HuH-7 (cell line): ENCODE results near the gene RNF214.

Experiments used
- DNase-seq: peaks from one replicate; pipeline ENCODE4 v3.0.0; 2011; ENCODE audit warnings: low spot score

Gene RNF214

GRCh38 chr11:117214404-117215110, 17.9 kb upstream of the RNF214 start:
- no peak for DNase-seq

- DNase-seq: no peak
Observed at GRCh38 chr11:117217141-117218084, 15.1 kb upstream of the RNF214 start.

- DNase-seq: no peak
Observed at GRCh38 chr11:117218133-117218915, 14.1 kb upstream of the RNF214 start.

DNA sequence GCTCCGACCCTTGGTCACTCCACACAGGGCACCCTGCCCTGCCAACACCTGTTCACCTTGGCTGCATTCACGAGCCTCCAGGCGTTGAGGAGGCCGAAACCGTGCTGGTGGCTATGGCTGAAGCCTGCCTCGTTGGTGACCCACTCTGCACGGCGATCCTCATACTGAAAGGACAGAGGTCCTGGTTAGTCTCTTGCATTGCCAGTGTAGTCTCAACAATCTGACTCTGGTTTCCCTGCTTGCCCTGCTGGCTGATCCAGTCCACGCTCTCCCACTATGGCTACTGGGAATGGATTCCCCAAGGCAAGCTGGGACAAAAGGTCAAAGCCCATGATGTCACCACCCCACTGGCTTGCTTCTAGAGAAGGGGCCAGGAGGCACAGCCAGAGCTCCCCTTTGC, 13.5 kb upstream of the RNF214 start:
- DNase-seq: no peak

- no peak for DNase-seq
Observed at GRCh38 chr11:117219455-117219854, 13.0 kb upstream of the RNF214 start.

DNA sequence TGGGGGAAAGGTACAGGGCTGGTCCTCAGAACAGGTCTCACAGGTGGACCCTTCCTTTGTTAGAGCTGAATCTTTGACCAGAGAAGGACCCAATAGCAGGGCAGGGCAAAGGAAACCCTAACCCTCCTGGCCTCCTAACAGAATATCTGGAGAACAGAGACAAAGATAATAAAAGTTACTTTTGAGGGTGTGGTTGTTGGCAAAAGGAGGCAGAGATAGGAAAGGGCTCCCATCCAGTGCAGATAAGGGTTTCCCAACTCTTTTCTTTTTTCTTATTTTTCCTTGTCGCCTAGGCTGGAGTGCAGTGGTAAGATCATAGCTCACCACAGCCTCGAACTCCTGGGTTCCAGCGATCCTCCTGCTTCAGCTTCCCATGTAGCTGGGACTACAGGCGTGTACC, 12.5 kb upstream of the RNF214 start:
- no peak for DNase-seq

DNA sequence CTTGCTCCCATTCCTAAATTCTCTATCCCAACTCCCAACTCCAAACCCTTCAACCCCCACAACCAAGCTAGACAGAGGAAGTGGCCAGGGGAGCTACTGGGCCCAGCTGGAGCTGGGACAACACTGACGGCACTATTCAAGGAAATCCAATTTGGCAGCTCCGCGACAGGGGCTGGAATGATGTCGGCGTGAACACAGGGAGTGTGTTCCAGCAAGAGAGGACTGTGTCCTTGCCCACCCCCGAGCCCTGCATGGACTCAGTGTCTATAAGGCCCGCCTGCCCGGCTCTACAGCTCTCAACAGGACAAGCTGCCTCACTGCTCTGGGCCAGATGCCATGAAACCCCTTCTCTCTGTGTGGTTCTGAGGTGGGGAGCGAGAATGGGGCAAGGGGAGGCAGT, 11.9 kb upstream of the RNF214 start:
- no peak for DNase-seq

GRCh38 chr11:117220999-117221774, 11.3 kb upstream of the RNF214 start:
- DNase-seq: no peak

DNA sequence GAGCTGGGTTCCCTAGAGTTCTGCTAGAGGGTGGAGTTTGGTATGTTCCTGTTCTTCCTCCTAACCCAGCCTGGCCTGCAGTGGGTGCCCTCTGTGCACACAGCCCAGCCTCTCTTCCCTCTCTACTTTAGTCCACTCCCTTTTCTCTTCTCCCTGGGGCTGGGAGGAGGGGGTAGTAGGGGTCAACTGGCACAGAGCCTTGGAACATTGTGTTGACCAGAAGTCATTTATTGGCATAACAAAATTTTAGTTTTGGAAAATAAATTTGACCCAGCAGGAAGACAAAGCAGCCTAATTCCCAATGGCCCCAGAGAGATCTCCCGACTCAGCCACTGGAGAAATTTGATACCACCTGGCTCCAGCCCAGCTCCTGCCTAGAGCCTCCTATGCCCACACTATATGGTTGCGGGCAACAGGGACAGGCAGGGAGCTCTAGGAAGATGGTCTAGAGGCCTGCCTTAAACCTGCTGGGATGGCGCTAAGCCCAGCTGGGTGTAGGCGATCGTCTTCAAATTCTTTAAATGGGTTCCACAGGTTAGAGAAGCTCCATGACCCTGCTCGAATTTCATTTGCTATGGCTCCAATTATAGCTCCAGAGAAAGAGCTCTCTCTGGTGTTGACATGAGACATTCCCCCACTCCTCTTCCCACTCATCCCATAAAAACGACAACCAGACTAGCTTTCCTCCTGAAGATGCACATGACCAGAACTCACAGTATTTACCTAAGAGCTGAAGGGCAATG, 10.5 kb upstream of the RNF214 start:
- no peak for DNase-seq

DNA sequence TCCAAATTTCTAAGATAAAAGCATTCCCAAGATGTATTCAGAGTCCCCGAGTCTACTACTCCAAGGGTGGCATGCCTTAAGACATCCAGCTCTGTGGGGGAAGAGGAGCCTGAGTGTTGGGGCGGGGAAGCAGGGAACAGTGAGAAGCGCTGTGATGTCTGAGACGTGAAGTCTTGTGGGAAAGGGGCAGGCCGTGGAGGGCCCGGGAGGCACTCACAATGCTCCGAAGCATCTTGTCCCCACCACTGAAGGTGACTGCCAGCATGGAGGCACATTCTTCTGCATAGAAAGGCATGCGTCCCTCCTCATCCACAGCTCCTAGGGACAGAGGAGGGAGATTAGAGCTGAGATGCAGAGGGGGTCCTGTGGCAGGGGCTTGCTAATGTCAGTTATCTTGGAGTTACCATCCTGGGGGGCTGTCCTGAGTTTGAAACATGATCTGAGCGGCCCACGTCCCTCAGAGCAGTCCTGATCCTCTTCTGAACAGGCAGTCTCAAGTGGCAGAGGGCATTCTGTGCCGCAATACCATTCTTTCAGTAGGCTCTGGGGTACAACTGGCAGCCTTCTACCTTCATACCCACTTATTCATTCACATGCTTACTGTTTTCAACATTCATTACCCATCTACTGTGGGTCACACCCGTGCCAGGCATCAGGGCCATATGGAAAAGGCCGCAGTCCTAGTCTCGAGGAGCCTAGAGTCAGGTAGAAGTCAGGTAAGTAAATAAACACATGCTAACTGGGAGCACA, 9.3 kb upstream of the RNF214 start:
- no peak for DNase-seq

DNA sequence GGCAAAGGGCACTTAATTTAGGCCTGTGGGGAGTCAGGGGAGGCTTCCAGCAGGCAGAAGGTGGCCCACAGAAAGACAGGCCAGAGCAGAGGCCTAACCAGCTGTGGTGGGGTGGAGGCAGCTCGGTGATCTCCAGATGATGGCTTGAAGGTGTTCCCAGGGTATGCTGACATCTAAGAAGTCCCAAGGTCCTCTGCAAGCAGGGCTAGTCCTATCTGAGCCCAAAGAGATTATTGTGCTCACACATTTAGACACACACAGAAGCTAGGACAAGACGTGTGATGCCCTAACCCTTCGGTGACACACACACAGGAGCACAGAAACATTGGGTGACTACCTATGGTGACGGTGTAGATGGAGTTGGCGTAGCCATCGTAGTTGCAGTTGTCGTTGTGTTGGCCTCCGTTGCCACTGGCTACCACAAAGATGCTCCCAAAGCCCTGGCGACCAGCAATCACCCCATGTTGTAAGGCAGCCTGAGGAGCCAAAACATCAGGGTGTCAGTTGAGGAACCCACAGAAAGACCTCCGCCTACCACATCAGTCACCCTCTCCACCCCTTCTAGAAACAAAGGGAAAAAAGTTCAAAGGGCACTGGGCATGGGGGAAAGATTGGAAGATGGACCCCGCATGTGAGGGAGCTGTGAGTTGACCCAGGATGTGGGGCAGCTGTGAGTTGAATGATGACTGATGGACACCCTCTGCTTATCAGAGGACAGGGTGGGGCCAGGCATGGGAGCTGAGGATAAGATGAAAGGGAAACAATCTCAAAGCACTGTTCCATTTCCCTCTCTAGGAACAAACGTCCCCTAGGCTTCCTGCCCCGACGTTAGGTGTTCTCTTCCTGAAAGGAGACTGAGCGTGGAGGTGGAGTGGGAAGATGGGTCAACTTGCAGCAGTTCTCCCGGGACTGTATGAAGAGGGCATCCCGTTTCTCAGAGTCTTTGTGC, 8.5 kb upstream of the RNF214 start:
- DNase-seq: no peak

- DNase-seq: no peak
Observed at GRCh38 chr11:117225553-117226170, 6.8 kb upstream of the RNF214 start.

GRCh38 chr11:117226388-117227385, 5.8 kb upstream of the RNF214 start:
- peak; percentile 85 for DNase-seq

- no peak for DNase-seq
Observed at GRCh38 chr11:117228091-117228490, 4.4 kb upstream of the RNF214 start.

DNA sequence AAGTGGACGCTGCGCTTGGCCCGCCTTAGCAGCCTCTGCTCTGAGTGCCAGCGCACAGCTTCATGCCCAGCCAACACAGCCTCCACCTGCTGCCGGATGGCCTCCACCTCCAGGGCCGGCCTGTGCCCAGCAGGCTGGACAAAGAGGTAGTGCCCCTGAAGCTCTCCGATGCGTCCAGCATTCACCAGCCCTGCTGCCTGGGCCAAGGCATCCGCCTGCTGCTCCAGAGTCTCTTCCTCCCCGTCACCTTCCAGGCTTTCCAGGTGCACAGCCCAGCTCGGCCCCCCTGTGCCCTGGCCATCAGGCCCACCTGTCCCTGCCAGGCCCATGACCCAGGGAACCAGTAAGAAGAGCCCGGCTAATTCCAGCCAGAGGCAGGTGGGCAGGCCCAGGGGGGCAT, 3.1 kb upstream of the RNF214 start:
- DNase-seq: no peak

DNA sequence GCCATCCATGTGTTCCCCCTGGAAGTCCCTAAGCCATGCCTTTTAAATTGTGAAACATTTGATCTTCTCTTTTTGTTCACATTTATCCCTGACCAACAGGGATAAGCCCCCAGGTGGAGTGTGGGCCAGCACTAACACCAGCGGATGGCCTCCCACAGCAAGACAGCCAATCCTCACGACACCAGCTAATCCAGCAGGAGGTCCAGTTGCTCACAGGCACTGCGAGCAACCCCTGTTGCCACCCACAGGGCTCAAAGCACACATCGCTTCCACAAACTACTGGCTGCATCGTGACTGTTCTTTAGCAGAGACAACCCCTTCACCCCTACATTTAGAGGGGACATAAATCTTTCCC, 2.6 kb upstream of the RNF214 start:
- DNase-seq: no peak

DNA sequence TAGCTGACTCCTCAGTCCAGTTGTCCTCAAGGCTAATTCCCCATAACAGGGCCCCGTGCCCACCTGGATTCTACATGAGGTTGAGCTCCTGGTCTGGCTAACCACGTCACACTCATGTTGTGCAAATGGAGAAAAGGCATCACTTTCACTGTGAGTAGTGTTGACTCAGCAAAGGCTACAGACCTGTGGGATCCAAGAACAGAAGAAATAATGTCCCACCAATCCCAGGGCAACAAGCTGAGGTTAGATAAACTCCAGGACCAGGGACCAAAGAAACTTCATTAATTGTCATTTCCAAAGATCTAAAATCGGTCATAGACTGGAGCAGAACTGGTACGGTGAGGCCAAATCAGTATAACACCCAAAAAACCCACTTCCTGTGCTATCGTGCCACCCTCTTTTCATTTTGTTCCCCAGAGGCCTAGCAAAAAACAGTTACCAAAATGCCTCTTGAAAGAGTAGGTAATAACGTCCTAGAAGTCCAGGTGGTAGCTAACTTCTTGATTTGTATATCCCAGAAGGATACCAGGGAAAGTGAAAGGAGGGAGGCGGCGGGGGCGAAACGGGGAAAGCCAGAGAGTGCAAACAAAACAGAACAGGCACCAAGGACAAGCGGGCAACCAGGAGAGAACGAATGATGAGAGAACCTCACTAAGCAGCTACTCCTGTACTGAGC, 2.0 kb upstream of the RNF214 start:
- no peak for DNase-seq
